Karpas-422 (cell line): ENCODE measurements around the gene CRACDL. TPM values are rescaled to one million over a fixed set of nuclear protein-coding genes. Genes with fewer than 3 reads are reported as not detected.

Source experiments
- DNase-seq: peaks from one replicate; pipeline ENCODE4 v3.0.0-alpha.2; 2015
- H2AFZ ChIP-seq: fragments of 200-600 bp; sonication (generic); 2 replicates; pipeline ENCODE4 v1.6.1; 2014; ENCODE audit warnings: antibody characterized with exemption, low read length, mixed read lengths
- H3K27ac ChIP-seq: fragments of 200-600 bp; sonication (generic); 2 replicates; pipeline ENCODE4 v1.5.1; 2014; ENCODE audit warnings: mild to moderate bottlenecking, low read length, moderate library complexity
- H3K27me3 ChIP-seq: fragments of 200-600 bp; sonication (generic); 2 replicates; pipeline ENCODE4 v1.6.1; 2014; ENCODE audit warnings: low read length, mixed read lengths
- H3K36me3 ChIP-seq: fragments of 200-600 bp; sonication (generic); 2 replicates; pipeline ENCODE4 v1.6.1; 2014; ENCODE audit warnings: low read length, mixed read lengths; ENCODE audit not compliant: insufficient read depth
- H3K4me1 ChIP-seq: fragments of 200-600 bp; sonication (generic); 2 replicates; pipeline ENCODE4 v1.6.1; 2014; ENCODE audit warnings: mild to moderate bottlenecking, low read length, mixed read lengths
- H3K4me2 ChIP-seq: fragments of 200-600 bp; sonication (generic); 2 replicates; pipeline ENCODE4 v1.6.1; 2014; ENCODE audit warnings: low read length, low read depth, mild to moderate bottlenecking; ENCODE audit not compliant: poor library complexity, severe bottlenecking
- H3K4me3 ChIP-seq: fragments of 200-600 bp; sonication (generic); 2 replicates; pipeline ENCODE4 v1.5.1; 2014; ENCODE audit warnings: mild to moderate bottlenecking, antibody characterized with exemption, low read length, mixed read lengths
- H3K79me2 ChIP-seq: fragments of 200-600 bp; sonication (generic); 2 replicates; pipeline ENCODE4 v1.6.1; 2014; ENCODE audit warnings: mild to moderate bottlenecking, low read length, mixed read lengths
- H3K9ac ChIP-seq: fragments of 200-600 bp; sonication (generic); 2 replicates; pipeline ENCODE4 v1.6.0; 2014; ENCODE audit warnings: low read length
- H3K9me2 ChIP-seq: fragments of 200-600 bp; sonication (generic), shearing (Covaris generic); replicated peaks from 2 replicates; pipeline ENCODE4 v1.6.0; 2014; ENCODE audit warnings: mild to moderate bottlenecking, low read length, moderate library complexity; ENCODE audit not compliant: insufficient read depth
- H3K9me3 ChIP-seq: fragments of 300-700, 200-600 bp; sonication (generic); 2 replicates; pipeline ENCODE4 v1.6.1; 2014; ENCODE audit warnings: low read length, mixed read lengths
- H4K20me1 ChIP-seq: fragments of 200-600 bp; sonication (generic); 2 replicates; pipeline ENCODE4 v1.6.1; 2014; ENCODE audit warnings: mild to moderate bottlenecking, antibody characterized with exemption, low read length, low read depth; ENCODE audit not compliant: insufficient read depth
- total RNA-seq: library from RNA; depleted of rRNA; stranded (reverse); fragments of >200 nt; shearing (Covaris generic); gene quantifications from 2 replicates; pipeline ENCODE4 v1.2.3, GENCODE V29; 2014; ENCODE audit warnings: low replicate concordance

The CRACDL gene
- total RNA-seq, 1 experiment from 2014 or later: 1.0 TPM

GRCh38 chr2:98897746-98898145 lies 38.3 kb downstream of the CRACDL start:
- Histone ChIP-seq H3K27ac (no peak overlapping the region), H3K27me3 (no peaks in the 10 kb centered on the region), H3K9me3 (no peaks in the 10 kb centered on the region), H3K9ac (no peak overlapping the region), H3K4me3 (no peak overlapping the region), H2AFZ (no peak overlapping the region), H3K79me2 (no peaks in the 10 kb centered on the region), H4K20me1 (no peaks in the 10 kb centered on the region), H3K4me1 (peaks cover 32% of the 10 kb centered on the region), H3K4me2 (no peak overlapping the region), H3K9me2 (no peaks in the 10 kb centered on the region), H3K36me3 (no peaks in the 10 kb centered on the region)
- DNase-seq: no peak

- Histone ChIP-seq H3K27me3 (no peaks in the 10 kb centered on the region), H3K9me3 (no peaks in the 10 kb centered on the region), H3K9me2 (no peaks in the 10 kb centered on the region), H3K27ac (no peak overlapping the region), H3K79me2 (no peaks in the 10 kb centered on the region), H3K4me1 (peaks cover 40% of the 10 kb centered on the region), H3K36me3 (no peaks in the 10 kb centered on the region), H3K4me2 (no peak overlapping the region), H4K20me1 (no peaks in the 10 kb centered on the region), H3K9ac (no peak overlapping the region), H3K4me3 (no peak overlapping the region), H2AFZ (no peak overlapping the region)
- no peak for DNase-seq
Observed at GRCh38 chr2:98896944-98897343, 39.1 kb downstream of the CRACDL start.

DNA sequence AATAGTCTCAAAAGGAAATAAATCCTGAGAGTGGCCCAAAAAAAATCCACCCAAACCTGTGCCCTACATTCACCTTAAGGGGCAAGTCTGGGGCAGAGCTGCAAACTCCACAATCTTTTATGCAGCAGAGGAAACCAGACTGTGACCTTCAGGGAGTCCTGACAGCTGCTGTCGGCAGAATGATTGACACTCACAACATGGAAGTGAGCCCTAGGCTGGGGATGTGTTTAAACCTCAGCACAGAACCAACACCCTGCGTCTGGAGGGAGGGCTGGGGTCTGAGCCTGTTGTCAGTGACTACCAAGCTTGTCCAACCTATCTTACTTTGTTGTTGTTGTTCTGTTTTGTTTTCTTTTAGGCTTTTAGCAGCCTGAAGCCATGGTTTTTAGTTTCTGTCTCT lies 39.6 kb downstream of the CRACDL start:
- no peak overlapping the region for H3K27ac ChIP-seq
- H3K4me1 ChIP-seq: peaks cover 45% of the 10 kb centered on the region
- H3K4me3 ChIP-seq: no peak overlapping the region
- no peaks in the 10 kb centered on the region for H3K9me3 ChIP-seq
- peak; percentile 64 for DNase-seq
- no peaks in the 10 kb centered on the region for H3K79me2 ChIP-seq
- no peaks in the 10 kb centered on the region for H3K27me3 ChIP-seq
- no peaks in the 10 kb centered on the region for H4K20me1 ChIP-seq
- peak overlapping the region; percentile 18 for H3K4me2 ChIP-seq
- no peak overlapping the region for H2AFZ ChIP-seq
- no peaks in the 10 kb centered on the region for H3K36me3 ChIP-seq
- peak overlapping the region; percentile 35; the same call in 1 of the 2 replicates for H3K9ac ChIP-seq
- no peaks in the 10 kb centered on the region for H3K9me2 ChIP-seq

DNA sequence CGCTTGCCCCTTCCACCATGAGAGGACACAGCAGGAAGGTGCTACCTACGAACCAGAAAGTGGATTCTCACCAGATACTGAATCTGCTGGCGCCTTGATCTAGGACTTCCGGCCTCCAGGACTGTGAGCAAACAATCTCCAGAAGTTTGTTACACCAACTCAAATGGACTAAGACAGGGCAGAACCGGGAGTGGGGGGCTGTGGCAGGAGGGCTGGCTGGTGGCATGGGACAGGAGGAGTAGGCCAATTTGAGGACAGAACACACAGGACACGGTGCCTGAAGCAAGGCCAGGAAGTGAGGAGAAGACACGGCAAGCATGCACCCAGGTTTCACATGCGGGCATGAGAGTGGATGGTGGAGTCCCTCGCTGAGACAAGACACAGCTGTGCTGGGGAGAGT lies 40.1 kb downstream of the CRACDL start:
- H3K4me2 ChIP-seq: peak overlapping the region; percentile 18
- no peak overlapping the region for H3K4me3 ChIP-seq
- no peaks in the 10 kb centered on the region for H3K79me2 ChIP-seq
- H3K9me3 ChIP-seq: no peaks in the 10 kb centered on the region
- H3K9me2 ChIP-seq: no peaks in the 10 kb centered on the region
- H2AFZ ChIP-seq: peak overlapping the region; percentile 11; the same call in 1 of the 2 replicates
- no peaks in the 10 kb centered on the region for H3K36me3 ChIP-seq
- H3K27me3 ChIP-seq: no peaks in the 10 kb centered on the region
- no peak for DNase-seq
- H3K4me1 ChIP-seq: peaks cover 50% of the 10 kb centered on the region
- no peak overlapping the region for H3K27ac ChIP-seq
- peak overlapping the region; percentile 35 for H3K9ac ChIP-seq
- no peaks in the 10 kb centered on the region for H4K20me1 ChIP-seq

GRCh38 chr2:98895221-98895620 lies 40.8 kb downstream of the CRACDL start:
- no peak for DNase-seq
- H3K27me3 ChIP-seq: no peaks in the 10 kb centered on the region
- no peak overlapping the region for H3K9ac ChIP-seq
- no peaks in the 10 kb centered on the region for H3K9me3 ChIP-seq
- H2AFZ ChIP-seq: peak overlapping the region; percentile 11; the same call in 1 of the 2 replicates
- H3K79me2 ChIP-seq: no peaks in the 10 kb centered on the region
- no peaks in the 10 kb centered on the region for H3K9me2 ChIP-seq
- H3K4me2 ChIP-seq: no peak overlapping the region
- H4K20me1 ChIP-seq: no peaks in the 10 kb centered on the region
- H3K4me3 ChIP-seq: no peak overlapping the region
- H3K36me3 ChIP-seq: no peaks in the 10 kb centered on the region
- no peak overlapping the region for H3K27ac ChIP-seq
- H3K4me1 ChIP-seq: peaks cover 51% of the 10 kb centered on the region

DNA sequence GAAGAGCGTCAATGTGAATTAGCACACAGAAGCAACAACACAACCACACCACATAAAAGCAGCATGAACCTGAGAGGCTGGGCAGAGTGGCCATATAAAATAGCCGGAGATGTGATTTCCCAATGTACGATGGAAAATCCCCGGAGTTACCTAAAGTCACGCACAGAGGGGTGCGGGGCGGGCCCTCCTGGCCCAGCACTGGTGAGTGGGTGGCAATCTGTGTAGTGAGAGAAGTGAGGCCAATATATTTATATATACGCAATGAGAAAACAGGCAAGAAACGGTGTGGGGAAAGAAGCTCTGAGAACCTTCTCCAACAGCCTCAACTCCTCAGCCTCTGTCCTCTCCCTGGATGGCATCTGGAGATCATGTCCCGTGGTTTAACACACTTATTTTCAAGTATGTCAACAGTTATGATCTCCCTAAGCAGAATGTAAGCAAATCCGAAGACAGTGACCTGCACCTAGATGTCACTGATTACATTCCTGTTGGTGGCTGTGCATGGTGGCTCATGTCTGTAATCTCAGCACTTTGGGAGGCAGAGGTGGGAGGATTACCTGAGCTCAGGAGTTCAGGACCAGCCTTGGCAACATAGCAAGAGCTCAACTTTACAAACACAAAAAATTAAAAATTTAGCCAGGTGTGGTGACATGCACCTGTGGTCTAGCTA lies 41.6 kb downstream of the CRACDL start:
- Histone ChIP-seq H3K4me2 (no peak overlapping the region), H3K36me3 (no peaks in the 10 kb centered on the region), H3K27me3 (no peaks in the 10 kb centered on the region), H3K9ac (no peak overlapping the region), H3K4me1 (peaks cover 58% of the 10 kb centered on the region), H3K9me3 (no peaks in the 10 kb centered on the region), H4K20me1 (no peaks in the 10 kb centered on the region), H2AFZ (no peak overlapping the region), H3K27ac (no peak overlapping the region), H3K4me3 (no peak overlapping the region), H3K9me2 (no peaks in the 10 kb centered on the region), H3K79me2 (no peaks in the 10 kb centered on the region)
- DNase-seq: no peak

DNA sequence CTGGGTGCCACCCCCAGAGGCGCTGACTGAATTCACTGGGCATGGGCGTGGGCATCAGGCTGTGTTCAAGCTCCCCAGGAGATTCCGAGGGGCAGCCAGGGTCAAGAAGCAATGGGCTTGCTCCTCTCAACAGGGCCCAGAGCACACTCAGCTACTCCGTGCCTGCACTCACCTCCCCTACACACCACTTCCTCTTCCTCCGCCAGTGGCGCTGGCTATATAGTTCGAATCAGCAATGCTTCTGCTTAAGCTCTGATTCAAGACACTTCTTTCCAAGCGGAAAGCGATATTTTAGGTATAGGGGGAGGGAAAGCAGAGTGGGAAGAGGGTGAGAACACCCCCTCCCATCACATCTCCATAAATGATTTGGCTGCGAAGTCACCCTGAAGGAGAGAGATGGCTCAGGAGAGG lies 42.1 kb downstream of the CRACDL start:
- no peak overlapping the region for H2AFZ ChIP-seq
- H3K9ac ChIP-seq: no peak overlapping the region
- no peaks in the 10 kb centered on the region for H3K9me2 ChIP-seq
- no peak overlapping the region for H3K4me2 ChIP-seq
- H3K36me3 ChIP-seq: no peaks in the 10 kb centered on the region
- no peak for DNase-seq
- H3K9me3 ChIP-seq: no peaks in the 10 kb centered on the region
- H3K79me2 ChIP-seq: no peaks in the 10 kb centered on the region
- peaks cover 62% of the 10 kb centered on the region for H3K4me1 ChIP-seq
- H4K20me1 ChIP-seq: no peaks in the 10 kb centered on the region
- H3K4me3 ChIP-seq: no peak overlapping the region
- H3K27ac ChIP-seq: no peak overlapping the region
- no peaks in the 10 kb centered on the region for H3K27me3 ChIP-seq

DNA sequence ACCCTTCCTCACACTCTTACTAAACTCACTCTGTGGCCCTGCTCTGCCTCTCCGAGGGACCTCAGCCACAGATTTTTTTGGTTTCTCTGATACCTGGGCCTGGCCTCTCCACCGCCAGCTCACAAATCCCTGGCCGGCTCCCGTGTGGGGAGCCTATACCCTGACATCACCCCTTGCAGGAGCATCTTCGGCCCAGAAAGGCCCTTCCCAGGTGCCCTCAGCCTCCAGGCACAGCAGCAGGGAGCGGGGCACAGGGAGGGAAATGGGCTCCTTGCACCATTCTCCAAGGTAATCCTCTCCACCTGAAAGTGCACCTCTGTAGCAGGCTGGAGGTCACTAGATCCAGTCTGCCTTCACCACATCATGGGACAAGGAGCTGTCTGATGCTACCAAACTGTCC lies 43.2 kb downstream of the CRACDL start:
- peak overlapping the region; percentile 45 for H3K9ac ChIP-seq
- H4K20me1 ChIP-seq: no peaks in the 10 kb centered on the region
- H3K27me3 ChIP-seq: no peaks in the 10 kb centered on the region
- DNase-seq: no peak
- H3K9me2 ChIP-seq: no peaks in the 10 kb centered on the region
- H3K4me2 ChIP-seq: peak overlapping the region; percentile 43
- H3K79me2 ChIP-seq: no peaks in the 10 kb centered on the region
- peak overlapping the region; percentile 52; the same call in 1 of the 2 replicates for H2AFZ ChIP-seq
- H3K36me3 ChIP-seq: no peaks in the 10 kb centered on the region
- H3K9me3 ChIP-seq: no peaks in the 10 kb centered on the region; the same call in 1 of the 2 replicates
- H3K4me3 ChIP-seq: 0 out of 2 replicates have a peak overlapping the region, but pooled peaks have one; percentile 26
- peak overlapping the region; percentile 79 for H3K27ac ChIP-seq
- H3K4me1 ChIP-seq: peaks cover 62% of the 10 kb centered on the region
